DND-41 (cell line): ENCODE measurements around the gene DUSP15.

Experiments
- ATAC-seq: fragments of 200-7000 bp; cut with Tn5 transposase; 3 replicates; pipeline ENCODE4 v1.9.1; 2021; ENCODE audit warnings: low read depth; ENCODE audit not compliant: insufficient read depth
- DNase-seq: peaks from one replicate; pipeline ENCODE4 v3.0.0-alpha.2; 2020
- H2AFZ ChIP-seq: 2 replicates; pipeline ENCODE4 v1.6.0; 2012; ENCODE audit warnings: low read depth, low read length
- H3K27ac ChIP-seq: 2 replicates; pipeline ENCODE4 v1.5.1; 2012; ENCODE audit warnings: low read length, inconsistent platforms
- H3K27me3 ChIP-seq: fragments of 200-600 bp; sonication (generic); 2 replicates; pipeline ENCODE4 v1.6.0; 2012; ENCODE audit warnings: low read length, mild to moderate bottlenecking, inconsistent platforms; ENCODE audit not compliant: insufficient read depth, poor library complexity
- H3K36me3 ChIP-seq: 2 replicates; pipeline ENCODE4 v1.5.1; 2012; ENCODE audit warnings: low read length, inconsistent platforms; ENCODE audit not compliant: insufficient read depth
- H3K4me1 ChIP-seq: 2 replicates; pipeline ENCODE4 v1.5.1; 2012; ENCODE audit warnings: mild to moderate bottlenecking, low read length; ENCODE audit not compliant: insufficient read depth
- H3K4me2 ChIP-seq: 2 replicates; pipeline ENCODE4 v1.6.0; 2012; ENCODE audit warnings: mild to moderate bottlenecking, moderate library complexity, low read length, inconsistent platforms; ENCODE audit not compliant: insufficient read depth
- H3K4me3 ChIP-seq, 2 experiments: fragments of 200-600 bp in 1 of 2; shearing (Covaris generic) in 1 of 2; 2 replicates each; pipeline ENCODE4 v1.5.1; 2012 to 2016; ENCODE audit warnings: inconsistent platforms in 2 of 2, low read length in 2 of 2, mild to moderate bottlenecking in 2 of 2, low read depth in 1 of 2, moderate library complexity in 1 of 2
- H3K79me2 ChIP-seq: 2 replicates; pipeline ENCODE4 v1.6.0; 2012; ENCODE audit warnings: low read length, inconsistent platforms; ENCODE audit not compliant: insufficient read depth
- H3K9ac ChIP-seq: 2 replicates; pipeline ENCODE4 v1.6.0; 2012; ENCODE audit warnings: low read depth, mild to moderate bottlenecking, inconsistent platforms, low read length, moderate library complexity
- H3K9me3 ChIP-seq: 2 replicates; pipeline ENCODE4 v1.5.1; 2012; ENCODE audit warnings: low read length, moderate library complexity, mild to moderate bottlenecking, inconsistent platforms; ENCODE audit not compliant: insufficient read depth, severe bottlenecking
- H4K20me1 ChIP-seq: 2 replicates; pipeline ENCODE4 v1.6.0; 2012; ENCODE audit warnings: low read length; ENCODE audit not compliant: insufficient read depth
- EZH2 ChIP-seq: IDR thresholded peaks from 3 replicates; pipeline ENCODE4 v1.6.1; 2012; ENCODE audit warnings: borderline replicate concordance, low read depth, mild to moderate bottlenecking, moderate library complexity, low read length, inconsistent platforms; ENCODE audit not compliant: severe bottlenecking
- TF ChIP-seq, protein P1 (sequence below): IDR thresholded peaks from 2 replicates; pipeline ENCODE4 v1.5.1; 2012; ENCODE audit warnings: borderline replicate concordance, low read length, moderate library complexity, mild to moderate bottlenecking; ENCODE audit not compliant: poor library complexity, severe bottlenecking; ENCODE audit errors: extremely low read depth

The DUSP15 gene

DNA sequence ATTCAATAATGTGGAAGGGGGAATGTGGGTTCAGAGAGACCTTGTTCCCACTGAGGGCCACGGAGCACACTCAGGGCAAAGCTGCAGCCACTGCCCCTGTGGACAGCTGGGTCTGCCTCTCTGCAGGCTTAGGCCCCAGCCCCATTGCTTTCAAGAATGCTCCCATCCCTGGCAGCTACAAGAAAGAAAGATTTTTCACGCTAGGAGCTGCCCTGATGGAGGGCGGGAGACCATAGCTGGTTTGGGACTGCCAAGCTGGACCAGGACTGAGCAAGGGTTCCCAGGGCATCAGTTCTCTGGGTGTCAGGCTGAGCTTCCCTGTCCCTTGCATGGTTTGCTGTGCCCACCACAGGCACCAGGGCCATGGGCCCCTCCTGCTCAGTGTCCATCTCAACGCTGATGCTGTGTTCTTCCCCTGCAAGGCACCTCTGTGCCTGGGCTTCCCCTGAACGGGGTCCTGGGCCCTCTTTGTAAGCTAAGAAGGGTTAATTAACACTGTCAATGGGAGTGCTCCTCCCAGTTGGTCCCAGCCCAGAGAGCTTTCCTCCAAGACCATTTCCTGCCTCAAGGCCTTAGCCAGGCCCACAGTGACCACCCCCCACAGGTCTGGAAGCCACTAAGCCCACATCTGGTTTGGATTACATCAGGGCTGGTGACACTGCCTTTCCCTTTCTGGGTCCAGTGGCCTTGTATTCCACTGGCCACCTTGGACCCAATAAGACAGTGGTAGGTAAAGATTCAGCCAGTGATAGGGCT lies 33.3 kb downstream of the DUSP15 start:
- no peaks in the 10 kb centered on the region for H3K79me2 ChIP-seq
- TF ChIP-seq, protein P1, sequence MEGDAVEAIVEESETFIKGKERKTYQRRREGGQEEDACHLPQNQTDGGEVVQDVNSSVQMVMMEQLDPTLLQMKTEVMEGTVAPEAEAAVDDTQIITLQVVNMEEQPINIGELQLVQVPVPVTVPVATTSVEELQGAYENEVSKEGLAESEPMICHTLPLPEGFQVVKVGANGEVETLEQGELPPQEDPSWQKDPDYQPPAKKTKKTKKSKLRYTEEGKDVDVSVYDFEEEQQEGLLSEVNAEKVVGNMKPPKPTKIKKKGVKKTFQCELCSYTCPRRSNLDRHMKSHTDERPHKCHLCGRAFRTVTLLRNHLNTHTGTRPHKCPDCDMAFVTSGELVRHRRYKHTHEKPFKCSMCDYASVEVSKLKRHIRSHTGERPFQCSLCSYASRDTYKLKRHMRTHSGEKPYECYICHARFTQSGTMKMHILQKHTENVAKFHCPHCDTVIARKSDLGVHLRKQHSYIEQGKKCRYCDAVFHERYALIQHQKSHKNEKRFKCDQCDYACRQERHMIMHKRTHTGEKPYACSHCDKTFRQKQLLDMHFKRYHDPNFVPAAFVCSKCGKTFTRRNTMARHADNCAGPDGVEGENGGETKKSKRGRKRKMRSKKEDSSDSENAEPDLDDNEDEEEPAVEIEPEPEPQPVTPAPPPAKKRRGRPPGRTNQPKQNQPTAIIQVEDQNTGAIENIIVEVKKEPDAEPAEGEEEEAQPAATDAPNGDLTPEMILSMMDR, result no peak
- no peak for TF ChIP-seq EZH2
- H3K36me3 ChIP-seq, result no peaks in the 10 kb centered on the region
- no peak overlapping the region for H2AFZ ChIP-seq
- peaks cover 9% of the 10 kb centered on the region; the same call in 1 of the 2 replicates for H4K20me1 ChIP-seq
- DNase-seq, result no peak
- no peak overlapping the region for H3K4me2 ChIP-seq
- no peak overlapping the region for H3K4me3 ChIP-seq
- peaks cover 6% of the 10 kb centered on the region; the same call in 1 of the 2 replicates for H3K4me1 ChIP-seq
- ATAC-seq, result no peak
- no peaks in the 10 kb centered on the region for H3K9me3 ChIP-seq
- no peak overlapping the region for H3K27ac ChIP-seq
- H3K9ac ChIP-seq, result no peak overlapping the region
- no peaks in the 10 kb centered on the region for H3K27me3 ChIP-seq

DNA sequence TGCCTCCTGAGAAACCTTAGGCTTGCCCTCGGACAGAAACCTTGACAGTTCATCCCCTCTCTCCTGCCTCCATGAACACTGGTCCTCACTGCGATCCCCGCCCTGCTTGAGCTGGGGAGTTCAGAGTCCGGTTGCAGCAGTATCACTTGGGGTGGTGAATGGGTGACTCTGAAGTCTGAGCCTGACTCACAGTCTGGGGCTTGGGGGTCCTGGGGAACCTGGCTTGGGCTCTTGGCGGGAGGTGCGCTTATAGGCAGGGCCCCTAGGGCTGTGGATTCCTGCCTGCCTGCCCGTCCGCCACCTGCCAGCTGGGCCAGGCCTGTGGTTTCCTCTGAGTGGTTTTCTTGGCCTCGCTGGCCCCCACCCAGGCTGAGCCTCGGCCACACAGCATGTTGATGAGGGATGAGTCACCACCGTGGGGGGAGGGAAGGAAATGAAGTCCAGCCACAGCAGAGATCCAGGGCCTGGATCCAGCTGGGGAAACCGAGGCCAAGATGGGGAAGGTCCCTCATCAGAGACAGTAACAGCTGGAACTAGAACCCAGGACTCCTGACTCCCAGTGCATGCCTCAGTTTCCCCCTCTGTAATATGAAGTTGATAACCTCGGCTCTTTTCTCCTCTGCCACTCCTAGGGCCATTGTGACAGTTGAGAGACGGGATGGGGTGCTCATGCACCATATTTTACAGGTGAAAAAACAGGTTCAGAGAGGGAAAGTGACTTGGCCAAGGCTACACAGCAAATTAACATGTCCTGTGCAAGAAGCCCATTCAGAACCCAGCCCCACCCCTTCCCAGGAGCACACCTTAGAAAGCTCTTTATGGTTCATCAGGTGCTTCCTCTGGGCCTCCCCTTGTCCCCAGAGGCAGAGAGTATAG lies 34.1 kb downstream of the DUSP15 start:
- Histone ChIP-seq H3K27ac (no peak overlapping the region), H4K20me1 (peaks cover 15% of the 10 kb centered on the region), H3K9ac (no peak overlapping the region), H3K36me3 (no peaks in the 10 kb centered on the region), H3K4me2 (no peak overlapping the region), H3K79me2 (no peaks in the 10 kb centered on the region), H3K27me3 (no peaks in the 10 kb centered on the region), H3K9me3 (no peaks in the 10 kb centered on the region), H2AFZ (no peak overlapping the region), H3K4me1 (peaks cover 6% of the 10 kb centered on the region; the same call in 1 of the 2 replicates), H3K4me3 (no peak overlapping the region)
- TF ChIP-seq, protein P1, result no peak
- no peak for TF ChIP-seq EZH2
- peak; percentile 78 for ATAC-seq
- peak; percentile 69 for DNase-seq

DNA sequence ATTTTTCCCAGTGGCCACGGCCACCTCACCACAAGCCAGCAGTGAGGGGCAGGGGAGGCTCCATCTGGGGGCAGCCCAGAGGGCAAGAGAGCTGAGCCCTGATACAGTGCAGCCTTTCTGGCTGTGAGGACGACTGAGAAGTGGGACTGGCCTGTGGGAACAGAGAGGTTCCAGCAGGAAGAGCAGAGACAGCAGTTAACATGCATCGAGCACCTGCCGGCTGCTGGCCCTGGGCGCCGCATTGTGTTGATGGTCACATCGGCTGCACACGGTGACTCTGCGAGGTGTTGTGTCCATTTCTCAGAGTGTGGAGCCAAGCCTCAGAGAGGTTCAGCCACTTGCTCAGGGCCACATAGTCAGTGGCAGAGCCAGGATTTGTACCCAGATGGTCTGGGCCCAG lies 34.8 kb downstream of the DUSP15 start:
- Histone ChIP-seq H4K20me1 (peaks cover 15% of the 10 kb centered on the region), H3K4me2 (no peak overlapping the region), H3K9me3 (no peaks in the 10 kb centered on the region), H3K27me3 (no peaks in the 10 kb centered on the region), H2AFZ (no peak overlapping the region), H3K4me3 (no peak overlapping the region), H3K9ac (no peak overlapping the region), H3K27ac (no peak overlapping the region), H3K4me1 (peaks cover 6% of the 10 kb centered on the region; the same call in 1 of the 2 replicates), H3K79me2 (no peaks in the 10 kb centered on the region), H3K36me3 (no peaks in the 10 kb centered on the region)
- no peak for TF ChIP-seq EZH2
- TF ChIP-seq, protein P1, result no peak
- DNase-seq (no peak), ATAC-seq (peak; percentile 28)
